ENCODE results near the gene LYPLA2. TPM values are rescaled to one million over a fixed set of nuclear protein-coding genes. Genes with fewer than 3 reads are reported as not detected.
A peak's percentile ranks its signal among the peaks of the same experiment; 100 is the strongest.

LYPLA2 gene
- total RNA-seq, 4 donors from 2014 or later, result 25.7 to 30.4 (median 29.2) TPM

DNA sequence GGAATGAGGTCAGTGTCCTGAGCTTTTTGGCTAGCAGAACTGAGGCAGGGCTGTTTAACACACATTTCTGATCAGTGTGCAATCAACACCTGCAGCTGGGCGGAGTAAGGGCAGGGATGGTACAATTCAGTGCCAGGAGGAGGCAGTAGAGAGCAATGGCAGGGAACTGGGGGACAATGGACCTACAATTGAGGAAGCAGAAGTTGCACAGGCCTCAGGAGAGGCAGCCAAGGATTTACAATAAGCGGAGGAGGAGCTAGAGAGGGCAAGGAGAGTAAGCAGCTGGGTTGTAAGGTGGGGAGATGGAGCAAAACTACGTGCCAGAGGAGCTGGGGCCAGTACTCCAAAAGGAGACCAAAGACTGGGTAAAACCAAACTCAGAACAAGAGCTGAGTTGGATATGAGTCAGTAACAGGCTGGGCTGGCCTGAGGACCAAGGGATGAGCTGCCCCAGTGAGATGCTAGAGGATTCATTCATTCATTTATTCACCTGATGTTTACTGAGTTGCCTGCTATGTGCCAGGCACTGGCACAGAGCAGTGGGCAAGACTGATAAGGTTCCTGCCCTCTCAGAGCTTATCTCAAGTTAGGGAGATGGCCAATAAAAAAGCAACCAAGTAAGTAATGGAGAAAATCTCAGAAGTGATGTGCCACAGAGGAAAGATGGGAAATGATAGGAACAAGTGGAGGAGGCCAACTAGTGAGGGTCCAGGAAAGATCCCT is 20.0 kb downstream of the LYPLA2 start:
- Histone ChIP-seq H3K9me3 (no peaks in the 10 kb centered on the region), H3K36me3 (peaks cover 0 to 64% of the 10 kb centered on the region in 2 donors), H3K27me3 (no peaks in the 10 kb centered on the region), H3K4me1 (peaks cover 0 to 13% (median 0%) of the 10 kb centered on the region in 3 donors), H3K4me3 (no peak overlapping the region), H3K27ac (no peak overlapping the region)
- TF ChIP-seq POLR2AphosphoS5 (IDR thresholded peaks at IDR 0.05), result no peak
- TF ChIP-seq POLR2A (IDR thresholded peaks at IDR 0.05), result no peak
- TF ChIP-seq EP300 (IDR thresholded peaks at IDR 0.05), result no peak
- TF ChIP-seq CTCF (IDR thresholded peaks at IDR 0.05), result peak in 3 of 4 experiments; percentile 25 to 58 (median 50)
- ATAC-seq, result peak; percentile 36
- WGBS, 2 donors (ENCODE audit: low coverage in 1 of 2), result 51 to 59% methylated on average over 2 to 3 of the region's 3 CpGs

GRCh38 chr1:23814016-23814415 is 23.1 kb downstream of the LYPLA2 start:
- no peak for ATAC-seq
- Histone ChIP-seq H3K9me3 (no peaks in the 10 kb centered on the region), H3K4me1 (peaks cover 0 to 13% (median 0%) of the 10 kb centered on the region in 3 donors), H3K27me3 (no peaks in the 10 kb centered on the region), H3K36me3 (peaks cover 0 to 72% of the 10 kb centered on the region in 2 donors), H3K4me3 (no peak overlapping the region), H3K27ac (no peak overlapping the region)
- whole genome bisulfite sequencing, 2 donors (ENCODE audit: low coverage in 1 of 2), result 80 to 92% methylated on average over 1 to 2 of the region's 4 CpGs
- TF ChIP-seq CTCF (IDR thresholded peaks at IDR 0.05) (no peak), EP300 (IDR thresholded peaks at IDR 0.05) (no peak), POLR2AphosphoS5 (IDR thresholded peaks at IDR 0.05) (no peak), POLR2A (IDR thresholded peaks at IDR 0.05) (no peak)

- WGBS, 2 donors (ENCODE audit: low coverage in 1 of 2), result 87% methylated on average over 3 of the region's 3 CpGs; no CpG with 5 or more reads in 1 of the 2 donors
- H3K4me3 ChIP-seq, result no peak overlapping the region
- no peak for TF ChIP-seq POLR2A (IDR thresholded peaks at IDR 0.05)
- TF ChIP-seq CTCF (IDR thresholded peaks at IDR 0.05), result no peak
- no peak for TF ChIP-seq EP300 (IDR thresholded peaks at IDR 0.05)
- TF ChIP-seq POLR2AphosphoS5 (IDR thresholded peaks at IDR 0.05), result no peak
- H3K36me3 ChIP-seq, result peaks cover 0 to 86% of the 10 kb centered on the region in 2 donors
- H3K4me1 ChIP-seq, result no peaks in the 10 kb centered on the region
- H3K9me3 ChIP-seq, result no peaks in the 10 kb centered on the region
- no peaks in the 10 kb centered on the region for H3K27me3 ChIP-seq
- no peak for ATAC-seq
- no peak overlapping the region for H3K27ac ChIP-seq
These were observed 25.4 kb downstream of the LYPLA2 start for GRCh38 chr1:23816361-23816760.

GRCh38 chr1:23816906-23817305 is 26.0 kb downstream of the LYPLA2 start:
- no peak overlapping the region for H3K27ac ChIP-seq
- H3K4me3 ChIP-seq, result no peak overlapping the region
- H3K27me3 ChIP-seq, result no peaks in the 10 kb centered on the region
- no peak for TF ChIP-seq POLR2A (IDR thresholded peaks at IDR 0.05)
- H3K9me3 ChIP-seq, result no peaks in the 10 kb centered on the region
- H3K36me3 ChIP-seq, result peaks cover 0 to 84% of the 10 kb centered on the region in 2 donors
- H3K4me1 ChIP-seq, result no peaks in the 10 kb centered on the region
- ATAC-seq, result no peak

GRCh38 chr1:23817633-23818032 is 26.7 kb downstream of the LYPLA2 start:
- ATAC-seq, result no peak
- H3K27me3 ChIP-seq, result no peaks in the 10 kb centered on the region
- WGBS, 2 donors (ENCODE audit: low coverage in 1 of 2), result 77 to 83% methylated on average over 2 to 3 of the region's 3 CpGs
- TF ChIP-seq EP300 (IDR thresholded peaks at IDR 0.05), result no peak
- no peak for TF ChIP-seq POLR2A (IDR thresholded peaks at IDR 0.05)
- TF ChIP-seq CTCF (IDR thresholded peaks at IDR 0.05), result no peak
- H3K4me1 ChIP-seq, result no peaks in the 10 kb centered on the region
- H3K4me3 ChIP-seq, result no peak overlapping the region
- no peak overlapping the region for H3K27ac ChIP-seq
- peaks cover 0 to 77% of the 10 kb centered on the region in 2 donors for H3K36me3 ChIP-seq
- H3K9me3 ChIP-seq, result no peaks in the 10 kb centered on the region

Measured in gastroesophageal sphincter (tissue), 4 donors.